ENCODE data around the gene ACADL. TPM values are rescaled to one million over a fixed set of nuclear protein-coding genes. Genes with fewer than 3 reads are reported as not detected.
A peak's percentile ranks its signal among the peaks of the same experiment; 100 is the strongest.

Gene ACADL
- total and polyA plus RNA-seq, 4 donors, result 1.9 to 22.3 (median 15.2) TPM

- no peak for DNase-seq (ENCODE audit: low spot score)
- no peak overlapping the region for H3K9ac ChIP-seq (ENCODE audit: low read depth in 1 of 2, low read length in 2 of 2)
- 16% methylated on average over 6 of the region's 6 CpGs for WGBS
- H3K36me3 ChIP-seq (ENCODE audit: control insufficient read depth in 4 of 4, insufficient read depth in 3 of 4, low read depth in 1 of 4, low read length in 3 of 4), result no peaks in the 10 kb centered on the region
- no peak overlapping the region for H3K27ac ChIP-seq (ENCODE audit: low read depth in 1 of 2, low read length in 2 of 2)
- H3K4me3 ChIP-seq (ENCODE audit: low read depth in 1 of 3, low read length in 3 of 3), result no peak overlapping the region
- no peaks in the 10 kb centered on the region for H3K27me3 ChIP-seq (ENCODE audit: control insufficient read depth in 4 of 4, insufficient read depth in 4 of 4, low read length in 3 of 4)
- H3K4me1 ChIP-seq (ENCODE audit: control insufficient read depth in 4 of 4, insufficient read depth in 4 of 4, low read length in 3 of 4), result peaks cover 3 to 24% (median 12%) of the 10 kb centered on the region in 4 donors
- TF ChIP-seq MAX (IDR thresholded peaks at IDR 0.05) (no peak), HNF4G (IDR thresholded peaks at IDR 0.05) (no peak), RXRA (IDR thresholded peaks at IDR 0.05) (peak in 1 of 2 donors; percentile 19), GABPA (IDR thresholded peaks at IDR 0.05 in 1 of 2, conservative IDR thresholded peaks at IDR 0.05 in 1 of 2) (no peak), TAF1 (conservative IDR thresholded peaks at IDR 0.05) (peak; percentile 30), SP1 (IDR thresholded peaks at IDR 0.05) (peak; percentile 34), ATF3 (IDR thresholded peaks at IDR 0.05) (no peak), ZBTB33 (IDR thresholded peaks at IDR 0.05) (no peak), FOXA1 (IDR thresholded peaks at IDR 0.05) (no peak), EGR1 (IDR thresholded peaks at IDR 0.05; ENCODE audit: low read depth in 2 of 2) (no peak), FOXA2 (IDR thresholded peaks at IDR 0.05) (no peak), JUND (IDR thresholded peaks at IDR 0.05) (no peak), HNF4A (conservative IDR thresholded peaks at IDR 0.05) (no peak), REST (IDR thresholded peaks at IDR 0.05) (no peak), RAD21 (IDR thresholded peaks at IDR 0.05) (peak in 1 of 2 donors; percentile 15), CTCF (IDR thresholded peaks at IDR 0.05; ENCODE audit: low read depth, low read length, missing input control) (no peak), YY1 (IDR thresholded peaks at IDR 0.05) (peak; percentile 28)
- no peaks in the 10 kb centered on the region for H3K9me3 ChIP-seq (ENCODE audit: control insufficient read depth in 4 of 4, low read length in 3 of 4)
These were observed 62.7 kb downstream of the ACADL start for GRCh38 chr2:210162466-210163124.
